GM10266 (cell line): ENCODE measurements around the gene GSTK1.

ENCODE experiments used
- DNase-seq: peaks from one replicate; pipeline ENCODE4 v3.0.0; 2012; ENCODE audit errors: extremely low spot score
- TF ChIP-seq, protein P1 (sequence below): IDR thresholded peaks from 2 replicates; pipeline ENCODE4 v1.5.1; 2012; ENCODE audit warnings: mild to moderate bottlenecking, low read depth; ENCODE audit not compliant: control insufficient read depth, insufficient read depth; ENCODE audit errors: missing control alignments

The GSTK1 gene

DNA sequence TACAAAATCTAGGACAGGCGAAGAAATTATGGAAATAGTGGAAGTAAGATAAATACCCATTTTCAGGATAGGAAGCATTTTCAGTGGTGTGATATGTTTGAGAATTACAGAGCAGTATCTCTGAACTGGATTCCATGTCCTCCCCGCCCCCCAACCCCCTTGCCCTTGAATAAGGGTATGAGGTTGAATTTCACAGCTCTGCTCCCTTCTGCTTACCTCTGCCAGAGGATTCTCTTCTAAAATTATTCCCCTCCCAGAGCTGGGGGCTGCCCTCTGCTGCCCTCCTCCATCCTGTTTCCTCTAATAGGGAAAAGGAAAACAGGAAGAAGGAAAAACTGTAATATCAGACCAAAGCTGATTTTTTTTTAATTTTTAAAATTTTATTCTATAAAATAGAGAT, 45.4 kb downstream of the GSTK1 start:
- DNase-seq: no peak
- TF ChIP-seq, protein P1, sequence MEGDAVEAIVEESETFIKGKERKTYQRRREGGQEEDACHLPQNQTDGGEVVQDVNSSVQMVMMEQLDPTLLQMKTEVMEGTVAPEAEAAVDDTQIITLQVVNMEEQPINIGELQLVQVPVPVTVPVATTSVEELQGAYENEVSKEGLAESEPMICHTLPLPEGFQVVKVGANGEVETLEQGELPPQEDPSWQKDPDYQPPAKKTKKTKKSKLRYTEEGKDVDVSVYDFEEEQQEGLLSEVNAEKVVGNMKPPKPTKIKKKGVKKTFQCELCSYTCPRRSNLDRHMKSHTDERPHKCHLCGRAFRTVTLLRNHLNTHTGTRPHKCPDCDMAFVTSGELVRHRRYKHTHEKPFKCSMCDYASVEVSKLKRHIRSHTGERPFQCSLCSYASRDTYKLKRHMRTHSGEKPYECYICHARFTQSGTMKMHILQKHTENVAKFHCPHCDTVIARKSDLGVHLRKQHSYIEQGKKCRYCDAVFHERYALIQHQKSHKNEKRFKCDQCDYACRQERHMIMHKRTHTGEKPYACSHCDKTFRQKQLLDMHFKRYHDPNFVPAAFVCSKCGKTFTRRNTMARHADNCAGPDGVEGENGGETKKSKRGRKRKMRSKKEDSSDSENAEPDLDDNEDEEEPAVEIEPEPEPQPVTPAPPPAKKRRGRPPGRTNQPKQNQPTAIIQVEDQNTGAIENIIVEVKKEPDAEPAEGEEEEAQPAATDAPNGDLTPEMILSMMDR: no peak

DNA sequence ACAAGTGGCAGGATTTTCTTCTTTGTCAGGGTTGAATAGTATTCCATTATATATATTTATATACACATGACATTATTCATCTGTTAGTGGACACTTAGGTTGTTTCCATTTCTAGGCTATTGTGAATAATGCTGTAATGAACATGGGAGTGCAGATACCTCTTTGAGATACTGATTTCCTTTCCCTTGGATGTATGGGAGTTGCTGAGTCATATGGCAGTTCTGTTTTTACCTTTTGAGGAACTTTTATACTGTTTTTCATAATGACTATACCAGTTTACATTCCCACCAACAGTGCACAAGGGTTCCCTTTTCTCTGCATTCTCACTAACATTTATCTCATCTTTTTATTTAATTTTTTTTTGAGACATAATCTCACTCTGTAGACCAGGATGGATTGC, 50.9 kb downstream of the GSTK1 start:
- no peak for DNase-seq
- TF ChIP-seq, protein P1: no peak

DNA sequence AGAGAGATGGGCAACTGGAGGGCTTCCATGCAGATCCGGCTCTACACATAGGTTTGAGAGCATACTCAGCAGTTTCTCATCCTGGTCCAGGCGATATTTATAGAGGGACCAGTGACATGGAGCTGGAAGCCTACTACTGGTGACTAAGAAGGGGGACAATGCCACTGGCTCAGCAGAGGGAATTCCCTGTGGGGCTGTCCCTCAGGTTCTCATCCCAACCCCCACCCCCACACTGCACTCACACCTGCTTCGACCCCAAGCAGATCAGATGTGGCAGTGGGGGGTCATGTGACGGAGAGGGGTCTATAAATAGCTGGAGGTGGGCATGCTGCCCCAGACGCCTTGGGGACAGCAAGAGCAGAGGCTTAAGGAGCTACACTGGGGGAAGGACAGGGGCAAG, 52.5 kb downstream of the GSTK1 start, which contains the start of gene CLCN1:
Gene CLCN1, plus strand, starts transcription at position 336 of the 400 bp plus-strand sequence. CDS start 102 bp downstream, outside the sequence.
- DNase-seq: no peak
- TF ChIP-seq, protein P1: no peak

DNA sequence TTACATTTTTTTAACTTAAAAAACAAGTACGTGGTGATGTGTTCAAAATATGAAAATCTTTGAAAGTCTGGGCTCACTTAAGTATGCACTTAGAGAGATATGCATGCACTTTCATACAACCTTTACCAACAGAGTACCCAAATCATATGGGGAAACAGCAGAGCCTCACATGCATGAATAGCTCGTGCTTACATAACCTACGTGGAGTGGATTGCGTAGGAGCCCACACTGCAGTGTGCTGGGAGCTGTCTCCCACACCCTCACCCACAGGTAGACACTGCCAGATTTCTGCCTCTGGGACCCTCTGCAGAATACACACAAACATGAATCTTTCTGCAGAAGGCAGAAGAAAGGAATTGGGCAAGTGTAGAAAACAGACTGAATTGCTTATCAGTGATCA, 53.3 kb downstream of the GSTK1 start:
- no peak for DNase-seq
- TF ChIP-seq, protein P1: no peak

DNA sequence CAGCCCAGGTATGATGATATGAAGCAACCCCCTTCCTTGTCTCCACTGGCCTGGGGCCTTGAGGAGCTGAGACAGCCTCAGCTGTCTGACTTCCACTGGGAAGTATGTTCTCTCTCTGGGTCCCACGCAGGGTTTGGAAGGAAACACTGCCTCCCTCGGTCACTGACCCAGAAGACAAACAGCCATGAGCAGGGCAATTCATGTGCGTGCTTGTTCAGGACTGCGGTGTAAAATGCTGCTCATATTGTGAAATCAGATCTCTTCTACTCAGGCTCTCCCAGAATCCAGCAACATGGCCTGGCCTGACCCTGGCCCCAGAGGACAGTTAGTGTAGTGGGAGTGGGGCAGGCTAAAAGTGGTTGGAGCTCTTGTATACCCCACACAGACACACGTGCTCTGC, 55.4 kb downstream of the GSTK1 start:
- TF ChIP-seq, protein P1: no peak
- no peak for DNase-seq
